ENCODE data around the gene BCAP31.
"Not testable (repeated sequence)": the region's sequence is repeated elsewhere in the genome, so short reads cannot be mapped to it uniquely, and the experiment has no call there.

The BCAP31 gene

GRCh38 chrX:153750127-153750774 is 26.1 kb upstream of the BCAP31 start:
- Histone ChIP-seq H3K4me3 (ENCODE audit: low read depth in 1 of 2, low read length in 2 of 2) (no peak overlapping the region), H3K27ac (ENCODE audit: low read depth, low read length) (no peak overlapping the region), H3K27me3 (ENCODE audit: control insufficient read depth in 1 of 2, insufficient read depth in 2 of 2, low read length in 2 of 2) (no peaks in the 10 kb centered on the region), H3K9ac (ENCODE audit: low read length) (no peak overlapping the region), H3K4me1 (ENCODE audit: insufficient read depth, low read length) (no peaks in the 10 kb centered on the region), H3K9me3 (ENCODE audit: low read length) (no peaks in the 10 kb centered on the region), H3K36me3 (ENCODE audit: insufficient read depth, low read length) (no peaks in the 10 kb centered on the region)

GRCh38 chrX:153749017-153749416 is 24.8 kb upstream of the BCAP31 start:
- not testable (repeated sequence) for H3K9me3 ChIP-seq (ENCODE audit: low read length); H3K27ac ChIP-seq (ENCODE audit: low read depth, low read length); H3K4me3 ChIP-seq (ENCODE audit: low read depth in 1 of 2, low read length in 2 of 2); H3K36me3 ChIP-seq (ENCODE audit: insufficient read depth, low read length); H3K27me3 ChIP-seq (ENCODE audit: control insufficient read depth in 1 of 2, insufficient read depth in 2 of 2, low read length in 2 of 2); H3K4me1 ChIP-seq (ENCODE audit: insufficient read depth, low read length); H3K9ac ChIP-seq (ENCODE audit: low read length)

- not testable (repeated sequence) for H3K9ac ChIP-seq (ENCODE audit: low read length); H3K27ac ChIP-seq (ENCODE audit: low read depth, low read length); H3K9me3 ChIP-seq (ENCODE audit: low read length); H3K27me3 ChIP-seq (ENCODE audit: control insufficient read depth in 1 of 2, insufficient read depth in 2 of 2, low read length in 2 of 2); H3K36me3 ChIP-seq (ENCODE audit: insufficient read depth, low read length); H3K4me3 ChIP-seq (ENCODE audit: low read depth in 1 of 2, low read length in 2 of 2); H3K4me1 ChIP-seq (ENCODE audit: insufficient read depth, low read length)
These were observed 22.8 kb upstream of the BCAP31 start for GRCh38 chrX:153746991-153747390.

- no peaks in the 10 kb centered on the region for H3K9me3 ChIP-seq (ENCODE audit: low read length)
These were observed 22.2 kb upstream of the BCAP31 start for GRCh38 chrX:153746359-153746758.

GRCh38 chrX:153745067-153745433 is 20.9 kb upstream of the BCAP31 start:
- not testable (repeated sequence) for H3K27ac ChIP-seq (ENCODE audit: low read depth, low read length); H3K9me3 ChIP-seq (ENCODE audit: low read length); H3K36me3 ChIP-seq (ENCODE audit: insufficient read depth, low read length); H3K4me3 ChIP-seq (ENCODE audit: low read depth in 1 of 2, low read length in 2 of 2); H3K4me1 ChIP-seq (ENCODE audit: insufficient read depth, low read length); H3K27me3 ChIP-seq (ENCODE audit: control insufficient read depth in 1 of 2, insufficient read depth in 2 of 2, low read length in 2 of 2); H3K9ac ChIP-seq (ENCODE audit: low read length)

More at GRCh38 chrX:153746359-153746758, 22.2 kb upstream of the BCAP31 start:
- no peak overlapping the region for H3K9ac ChIP-seq (ENCODE audit: low read length)
- H3K4me1 ChIP-seq (ENCODE audit: insufficient read depth, low read length): no peaks in the 10 kb centered on the region
- H3K27me3 ChIP-seq (ENCODE audit: control insufficient read depth in 1 of 2, insufficient read depth in 2 of 2, low read length in 2 of 2): peaks cover 0 to 7% of the 10 kb centered on the region in 2 donors
- H3K36me3 ChIP-seq (ENCODE audit: insufficient read depth, low read length): no peaks in the 10 kb centered on the region
- H3K4me3 ChIP-seq (ENCODE audit: low read depth in 1 of 2, low read length in 2 of 2): no peak overlapping the region
- no peak overlapping the region for H3K27ac ChIP-seq (ENCODE audit: low read depth, low read length)

- H3K4me3 ChIP-seq (ENCODE audit: low read depth in 1 of 2, low read length in 2 of 2): no peak overlapping the region
- no peak overlapping the region for H3K9ac ChIP-seq (ENCODE audit: low read length)
- H3K4me1 ChIP-seq (ENCODE audit: insufficient read depth, low read length): no peaks in the 10 kb centered on the region
- no peaks in the 10 kb centered on the region for H3K9me3 ChIP-seq (ENCODE audit: low read length)
- peak overlapping the region; percentile 24 for H3K27ac ChIP-seq (ENCODE audit: low read depth, low read length)
- no peaks in the 10 kb centered on the region for H3K36me3 ChIP-seq (ENCODE audit: insufficient read depth, low read length)
- H3K27me3 ChIP-seq (ENCODE audit: control insufficient read depth in 1 of 2, insufficient read depth in 2 of 2, low read length in 2 of 2): peaks cover 0 to 7% of the 10 kb centered on the region in 2 donors
These were observed 20.3 kb upstream of the BCAP31 start for GRCh38 chrX:153744210-153745066.

- H3K4me3 ChIP-seq (ENCODE audit: low read depth in 1 of 2, low read length in 2 of 2); H3K27me3 ChIP-seq (ENCODE audit: control insufficient read depth in 1 of 2, insufficient read depth in 2 of 2, low read length in 2 of 2); H3K4me1 ChIP-seq (ENCODE audit: insufficient read depth, low read length); H3K36me3 ChIP-seq (ENCODE audit: insufficient read depth, low read length); H3K9me3 ChIP-seq (ENCODE audit: low read length); H3K9ac ChIP-seq (ENCODE audit: low read length): not testable (repeated sequence)
- peak overlapping the region; percentile 24 for H3K27ac ChIP-seq (ENCODE audit: low read depth, low read length)
These were observed 19.5 kb upstream of the BCAP31 start for GRCh38 chrX:153743468-153744209.

GRCh38 chrX:153742796-153743467 is 18.7 kb upstream of the BCAP31 start:
- H3K4me1 ChIP-seq (ENCODE audit: insufficient read depth, low read length); H3K4me3 ChIP-seq (ENCODE audit: low read depth in 1 of 2, low read length in 2 of 2); H3K9me3 ChIP-seq (ENCODE audit: low read length); H3K36me3 ChIP-seq (ENCODE audit: insufficient read depth, low read length); H3K27ac ChIP-seq (ENCODE audit: low read depth, low read length); H3K27me3 ChIP-seq (ENCODE audit: control insufficient read depth in 1 of 2, insufficient read depth in 2 of 2, low read length in 2 of 2); H3K9ac ChIP-seq (ENCODE audit: low read length): not testable (repeated sequence)

- not testable (repeated sequence) for H3K9me3 ChIP-seq (ENCODE audit: low read length); H3K27me3 ChIP-seq (ENCODE audit: control insufficient read depth in 1 of 2, insufficient read depth in 2 of 2, low read length in 2 of 2); H3K4me1 ChIP-seq (ENCODE audit: insufficient read depth, low read length); H3K4me3 ChIP-seq (ENCODE audit: low read depth in 1 of 2, low read length in 2 of 2); H3K9ac ChIP-seq (ENCODE audit: low read length); H3K36me3 ChIP-seq (ENCODE audit: insufficient read depth, low read length); H3K27ac ChIP-seq (ENCODE audit: low read depth, low read length)
These were observed 17.9 kb upstream of the BCAP31 start for GRCh38 chrX:153742111-153742510.

GRCh38 chrX:153741446-153741845 is 17.3 kb upstream of the BCAP31 start:
- H3K36me3 ChIP-seq (ENCODE audit: insufficient read depth, low read length): peaks cover 10% of the 10 kb centered on the region
- H3K4me3 ChIP-seq (ENCODE audit: low read depth in 1 of 2, low read length in 2 of 2): no peak overlapping the region
- H3K4me1 ChIP-seq (ENCODE audit: insufficient read depth, low read length): no peaks in the 10 kb centered on the region
- H3K9me3 ChIP-seq (ENCODE audit: low read length): no peaks in the 10 kb centered on the region
- no peak overlapping the region for H3K9ac ChIP-seq (ENCODE audit: low read length)
- H3K27ac ChIP-seq (ENCODE audit: low read depth, low read length): no peak overlapping the region
- peaks cover 0 to 7% of the 10 kb centered on the region in 2 donors for H3K27me3 ChIP-seq (ENCODE audit: control insufficient read depth in 1 of 2, insufficient read depth in 2 of 2, low read length in 2 of 2)

GRCh38 chrX:153740631-153741222 is 16.5 kb upstream of the BCAP31 start:
- H3K36me3 ChIP-seq (ENCODE audit: insufficient read depth, low read length): peaks cover 13% of the 10 kb centered on the region
- H3K9me3 ChIP-seq (ENCODE audit: low read length): no peaks in the 10 kb centered on the region
- H3K9ac ChIP-seq (ENCODE audit: low read length): no peak overlapping the region
- H3K4me1 ChIP-seq (ENCODE audit: insufficient read depth, low read length): no peaks in the 10 kb centered on the region
- H3K4me3 ChIP-seq (ENCODE audit: low read depth in 1 of 2, low read length in 2 of 2): no peak overlapping the region
- H3K27me3 ChIP-seq (ENCODE audit: control insufficient read depth in 1 of 2, insufficient read depth in 2 of 2, low read length in 2 of 2): peaks cover 0 to 7% of the 10 kb centered on the region in 2 donors
- H3K27ac ChIP-seq (ENCODE audit: low read depth, low read length): no peak overlapping the region
